Measurements from ENCODE around the gene TRIM72. TPM values are rescaled to one million over a fixed set of nuclear protein-coding genes. Genes with fewer than 3 reads are reported as not detected.

TRIM72 gene
- total and polyA plus RNA-seq, 2 of the 4 experiments (the other 2 are of a cell fraction) = not detected

- no peak for TF ChIP-seq CTCF (conservative IDR thresholded peaks at IDR 0.05; ENCODE audit: low read depth, low read length)
- TF ChIP-seq CEBPB (IDR thresholded peaks at IDR 0.05; ENCODE audit: low read depth, low read length) = no peak
- TF ChIP-seq RFX5 (IDR thresholded peaks at IDR 0.05; ENCODE audit: low read depth, low read length) = no peak
- no peak for TF ChIP-seq BHLHE40 (IDR thresholded peaks at IDR 0.05; ENCODE audit: low read depth, low read length)
Measured at GRCh38 chr16:31213877-31214707, at the start of gene TRIM72 (continued).
